Thoracic aorta (tissue), 2 donors: Measurements from ENCODE around the gene TRIM14. TPM values are rescaled to one million over a fixed set of nuclear protein-coding genes. Genes with fewer than 3 reads are reported as not detected.

Experiments
- ATAC-seq: fragments of 150-250 bp; one replicate; pipeline ENCODE4 v1.8.0; 2017; ENCODE audit warnings: low read depth; ENCODE audit not compliant: insufficient number of reproducible peaks, low FRiP score
- DNase-seq: peaks from one replicate; pipeline ENCODE4 v3.0.0-alpha.2; 2020; ENCODE audit warnings: low spot score
- H3K27ac ChIP-seq, 2 donors: fragments of 200-600 bp; sonication (generic); 1 replicate in 1 of 2; 2 replicates in 1 of 2; pipeline ENCODE4 v1.5.1; 2016; ENCODE audit warnings: mild to moderate bottlenecking in 2 of 2, moderate library complexity in 2 of 2
- H3K27me3 ChIP-seq: fragments of 200-600 bp; sonication (generic); replicated peaks from 2 replicates; pipeline ENCODE4 v1.6.0; 2016; ENCODE audit warnings: mild to moderate bottlenecking; ENCODE audit not compliant: insufficient read depth
- H3K36me3 ChIP-seq: fragments of 200-600 bp; sonication (generic); one replicate; pipeline ENCODE4 v1.5.1; 2016
- H3K4me1 ChIP-seq, 2 donors: fragments of 200-600 bp; sonication (generic); 1 replicate in 1 of 2; 2 replicates in 1 of 2; pipeline versions ENCODE4 v1.5.1 to v1.6.0; 2016; ENCODE audit warnings: low read depth in 2 of 2, mild to moderate bottlenecking in 1 of 2; ENCODE audit not compliant: control insufficient read depth in 1 of 2
- H3K4me3 ChIP-seq: fragments of 200-600 bp; sonication (generic); 2 replicates; pipeline ENCODE4 v1.5.1; 2016; ENCODE audit warnings: mild to moderate bottlenecking
- H3K9me3 ChIP-seq: fragments of 200-600 bp; sonication (generic); 2 replicates; pipeline ENCODE4 v1.5.1; 2016
- CTCF ChIP-seq: fragments of 200-600 bp; sonication (generic); IDR thresholded peaks from one replicate; pipeline ENCODE4 v1.5.1; 2019; ENCODE audit warnings: antibody characterized with exemption
- total RNA-seq, 2 donors: library from RNA; depleted of rRNA; stranded (reverse); fragments of >200 nt; gene quantifications; one replicate each; pipeline versions ENCODE4 v1.1.0 to v1.2.3, GENCODE V29; 2016

Gene TRIM14
- total RNA-seq, 2 donors from 2014 or later = 5.9 to 22.5 TPM

GRCh38 chr9:98105006-98105405 lies 14.0 kb downstream of the TRIM14 start:
- ATAC-seq (no peak), DNase-seq (no peak)
- Histone ChIP-seq H3K27ac (no peak overlapping the region), H3K4me1 (no peaks in the 10 kb centered on the region), H3K27me3 (no peaks in the 10 kb centered on the region), H3K9me3 (no peaks in the 10 kb centered on the region), H3K4me3 (no peak overlapping the region), H3K36me3 (no peaks in the 10 kb centered on the region)
- TF ChIP-seq CTCF = no peak

DNA sequence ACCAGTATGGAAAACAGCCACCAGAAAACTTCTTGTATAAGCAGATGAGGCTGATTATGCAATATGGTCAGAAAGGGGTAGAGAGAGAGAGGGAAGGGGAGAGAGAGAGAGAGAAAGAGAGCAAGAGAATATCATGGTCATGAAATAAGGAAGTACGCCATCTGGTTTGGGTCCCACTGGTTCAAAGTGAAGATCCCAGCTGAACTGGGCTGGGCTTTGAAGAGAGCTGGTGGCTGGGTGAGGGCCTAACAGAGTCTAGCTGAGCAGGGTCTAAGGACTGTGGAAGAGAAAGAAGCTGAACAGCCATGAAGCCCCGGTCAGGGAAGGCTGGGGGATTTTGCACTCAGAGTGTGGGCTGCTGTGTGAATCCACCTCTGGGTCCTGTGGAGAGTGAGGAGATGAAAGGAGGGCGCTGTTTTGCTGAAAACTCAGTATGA lies 14.6 kb downstream of the TRIM14 start:
- H3K9me3 ChIP-seq = no peaks in the 10 kb centered on the region
- TF ChIP-seq CTCF = no peak
- no peak overlapping the region for H3K27ac ChIP-seq
- H3K4me3 ChIP-seq = no peak overlapping the region
- DNase-seq (no peak), ATAC-seq (no peak)
- H3K36me3 ChIP-seq = no peaks in the 10 kb centered on the region
- H3K4me1 ChIP-seq = no peaks in the 10 kb centered on the region
- H3K27me3 ChIP-seq = no peaks in the 10 kb centered on the region

DNA sequence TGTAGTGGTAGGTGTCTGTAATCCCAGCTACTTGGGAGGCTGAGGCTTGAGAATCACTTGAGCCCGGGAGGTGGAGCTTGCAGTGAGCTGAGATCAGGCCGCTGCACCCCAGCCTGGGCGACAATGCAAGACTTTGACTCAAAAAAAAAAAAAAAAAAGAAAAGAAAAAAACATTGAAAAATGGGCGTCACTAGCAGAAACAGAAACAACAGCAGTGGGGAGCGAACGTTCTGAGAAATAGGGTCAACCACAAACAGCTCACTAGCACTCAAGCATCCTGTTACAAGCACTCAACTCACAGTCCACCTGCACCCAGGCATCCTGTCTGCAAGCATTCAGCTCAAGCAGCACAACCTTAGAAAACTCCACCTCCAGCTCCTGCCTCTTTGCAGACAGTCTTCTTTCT lies 17.2 kb downstream of the TRIM14 start:
- no peak for ATAC-seq

DNA sequence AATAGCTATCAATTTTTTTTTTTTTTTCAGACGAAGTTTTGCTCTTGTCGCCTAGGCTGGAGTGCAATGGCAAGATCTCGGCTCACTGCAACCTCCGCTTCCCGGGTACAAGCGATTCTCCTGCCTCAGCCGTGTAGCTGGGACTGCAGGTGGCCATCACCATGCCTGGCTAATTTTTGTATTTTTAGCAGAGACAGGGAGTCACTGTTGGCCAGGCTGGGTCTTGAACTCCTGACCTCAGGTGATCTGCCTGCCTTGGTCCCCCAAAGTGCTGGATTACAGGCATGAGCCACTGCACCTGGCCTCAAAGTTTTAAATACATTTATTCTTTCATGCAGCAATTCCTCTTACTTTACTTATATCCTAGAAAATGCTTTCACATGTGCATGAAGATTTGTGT lies 17.6 kb downstream of the TRIM14 start:
- H3K27ac ChIP-seq = no peak overlapping the region
- DNase-seq = no peak
- TF ChIP-seq CTCF = no peak
- no peak for ATAC-seq
- H3K4me1 ChIP-seq = no peaks in the 10 kb centered on the region
- H3K27me3 ChIP-seq = no peaks in the 10 kb centered on the region
- H3K36me3 ChIP-seq = no peaks in the 10 kb centered on the region
- H3K4me3 ChIP-seq = no peak overlapping the region
- no peaks in the 10 kb centered on the region for H3K9me3 ChIP-seq

More for the DNA sequence above, 17.2 kb downstream of the TRIM14 start:
- Histone ChIP-seq H3K27me3 (no peaks in the 10 kb centered on the region), H3K4me3 (no peak overlapping the region), H3K4me1 (no peaks in the 10 kb centered on the region), H3K27ac (no peak overlapping the region), H3K36me3 (no peaks in the 10 kb centered on the region), H3K9me3 (no peaks in the 10 kb centered on the region)
- no peak for TF ChIP-seq CTCF
- no peak for DNase-seq

DNA sequence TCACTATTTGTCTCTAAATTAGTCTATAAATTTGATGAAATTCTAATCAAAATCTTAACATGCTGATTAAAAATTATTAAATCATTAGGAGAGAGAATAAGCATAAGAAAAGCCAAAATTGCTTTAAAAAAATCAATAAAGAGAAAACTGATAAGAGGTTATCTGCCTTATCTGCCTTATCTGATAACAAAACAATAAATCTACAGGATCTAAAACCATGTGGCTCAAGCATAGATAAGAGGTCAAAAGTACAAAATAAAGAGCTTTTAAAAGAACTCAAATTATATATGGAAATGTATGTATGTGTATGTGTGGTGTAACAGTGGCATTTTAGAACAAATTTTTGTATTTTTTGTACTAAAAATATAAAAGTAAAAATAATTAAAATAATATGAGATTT lies 18.6 kb downstream of the TRIM14 start:
- no peak for TF ChIP-seq CTCF
- H3K4me3 ChIP-seq = no peak overlapping the region
- ATAC-seq (no peak), DNase-seq (no peak)
- H3K4me1 ChIP-seq = no peaks in the 10 kb centered on the region
- H3K27me3 ChIP-seq = no peaks in the 10 kb centered on the region
- H3K27ac ChIP-seq = no peak overlapping the region
- H3K9me3 ChIP-seq = no peaks in the 10 kb centered on the region
- no peaks in the 10 kb centered on the region for H3K36me3 ChIP-seq
